NCI-H1105 treated with DMSO at 0.1 percent for 48 hours (cell line): ENCODE results near the gene FKBP1B.
"Not testable (repeated sequence)": the region's sequence is repeated elsewhere in the genome, so short reads cannot be mapped to it uniquely, and the experiment has no call there.

Experiments
- DNase-seq: peaks from one replicate; lab custom pipeline; 2025; lab: John Stamatoyannopoulos, UW

Gene FKBP1B

DNA sequence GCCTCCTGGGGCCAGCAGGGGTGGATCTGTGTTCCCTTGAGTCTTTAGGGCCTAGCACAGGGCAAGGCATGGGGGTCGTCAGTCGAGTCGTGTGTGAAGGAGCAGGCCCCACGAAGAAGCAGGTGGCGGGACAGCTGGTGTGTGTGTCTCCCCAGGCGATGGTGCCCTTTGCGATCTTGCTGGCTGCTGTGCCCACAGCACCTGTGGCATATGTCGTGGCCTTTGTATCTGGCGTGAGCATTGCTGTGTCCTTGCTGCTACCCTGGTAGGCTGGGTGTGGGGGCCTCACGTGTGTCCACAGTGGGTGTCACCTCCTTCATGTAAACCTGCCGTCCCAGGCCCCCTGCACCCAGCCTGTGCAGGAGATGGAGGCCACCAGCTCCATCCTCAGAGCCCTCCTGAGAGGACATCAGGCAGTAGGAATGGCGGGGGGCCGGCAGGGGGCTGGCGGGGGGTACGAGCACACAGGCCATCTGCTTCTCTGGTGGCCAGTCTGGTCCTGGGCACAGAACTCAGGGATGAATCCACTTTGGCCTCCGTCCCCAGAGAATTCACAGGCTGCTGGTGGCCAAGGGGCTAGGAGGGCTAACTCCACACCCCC is 26.5 kb upstream of the FKBP1B start:
- no peak for DNase-seq

DNA sequence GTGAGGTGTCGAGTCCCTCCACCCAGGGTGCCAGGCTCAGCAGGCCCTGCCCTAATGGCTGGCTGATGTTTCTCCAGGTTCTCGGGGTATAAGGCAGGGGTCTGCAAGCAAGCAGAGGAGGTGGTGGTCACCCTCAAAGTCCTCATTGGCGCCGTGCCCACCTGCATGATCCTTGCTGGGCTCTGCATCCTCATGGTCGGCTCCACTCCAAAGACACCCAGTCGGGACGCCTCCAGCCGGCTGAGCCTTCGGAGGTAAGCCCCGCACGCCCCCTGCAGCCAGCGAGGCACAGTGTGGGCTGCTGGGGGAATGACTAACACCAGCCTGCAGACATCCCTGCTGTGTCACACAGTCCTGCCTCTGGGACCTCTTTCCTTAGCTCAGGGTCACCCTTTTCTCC is 25.5 kb upstream of the FKBP1B start:
- DNase-seq, result no peak

DNA sequence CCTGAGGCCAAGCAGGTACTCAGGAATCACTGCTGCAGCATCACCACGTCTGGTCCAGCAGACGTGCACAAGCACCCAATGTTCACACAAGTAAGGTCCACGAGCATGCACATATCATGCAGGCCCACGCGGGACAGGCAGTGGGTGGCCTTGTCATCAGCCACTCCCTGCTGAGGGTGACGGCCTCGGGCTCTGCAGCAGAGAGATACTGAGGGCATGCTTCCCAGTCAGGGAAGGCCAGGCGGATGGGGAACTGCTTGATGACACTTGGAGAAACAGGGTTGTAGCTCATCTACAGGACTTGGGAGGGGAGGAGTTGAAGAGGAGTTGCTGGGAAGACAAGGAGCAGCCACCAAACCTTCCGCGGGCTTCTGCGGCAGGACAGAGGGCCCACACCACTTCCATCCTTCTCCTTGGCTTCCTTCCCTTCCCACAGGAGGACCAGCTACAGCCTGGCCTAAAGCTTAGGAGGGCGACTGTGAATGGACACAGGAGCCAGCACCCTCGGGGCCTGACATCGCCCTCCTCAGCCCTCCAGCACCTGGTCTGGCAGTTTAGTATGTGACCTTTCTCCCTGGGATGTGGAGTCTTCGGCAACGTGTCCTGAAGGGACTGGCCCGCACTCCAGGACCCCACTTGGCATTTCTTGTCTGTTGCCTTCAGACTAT is 24.4 kb upstream of the FKBP1B start:
- DNase-seq, result no peak

DNA sequence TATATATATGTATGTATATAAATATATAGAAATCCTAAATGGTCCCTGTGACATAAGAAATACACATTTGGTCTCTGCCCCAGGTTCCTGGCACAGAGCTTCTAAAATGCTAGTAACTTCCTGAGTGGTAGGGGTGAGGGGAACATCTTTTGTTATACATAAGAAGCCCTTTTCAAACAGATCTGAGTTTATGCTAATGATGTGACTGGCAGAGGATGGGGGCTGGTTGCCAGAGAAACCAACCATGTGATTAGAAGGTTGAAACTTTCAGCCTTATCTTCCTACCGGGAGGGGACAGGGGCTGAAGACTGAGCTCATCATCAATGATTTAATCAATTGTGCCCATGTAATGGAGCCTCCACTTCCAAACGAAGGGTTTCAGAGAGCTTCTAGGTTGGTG is 23.3 kb upstream of the FKBP1B start:
- DNase-seq, result no peak

DNA sequence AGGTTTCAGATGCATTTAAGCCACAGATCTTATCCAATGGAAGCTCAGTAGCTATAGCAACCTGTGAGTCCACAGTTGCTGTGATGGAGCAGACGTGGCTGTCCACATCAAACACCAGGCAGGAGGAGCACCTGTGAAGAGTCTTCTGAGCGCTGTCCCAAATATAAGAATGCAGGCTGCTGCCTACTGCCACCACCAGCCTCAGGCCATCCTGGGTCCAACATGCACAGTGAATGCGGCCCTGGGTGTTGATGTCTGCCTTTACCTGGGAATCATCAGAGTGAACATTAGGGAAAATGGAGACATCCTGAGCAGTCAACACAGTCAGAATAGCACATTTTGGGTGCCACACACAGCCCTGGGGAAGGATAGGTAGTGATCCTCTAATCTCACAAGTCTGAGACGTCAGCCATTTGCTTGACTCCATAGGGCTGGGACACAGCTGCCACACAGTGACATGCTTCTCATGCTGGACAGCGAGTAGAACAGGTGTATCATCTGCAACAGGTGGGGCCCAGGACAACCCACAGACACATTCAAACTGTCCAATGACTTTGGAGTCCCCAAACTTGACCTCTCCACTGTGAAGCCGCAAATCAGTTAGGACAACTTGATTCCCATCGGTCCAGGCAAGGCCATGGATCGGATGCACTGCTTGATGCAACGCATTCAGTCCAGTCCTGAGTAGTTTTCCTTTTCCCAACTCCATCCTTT is 10.6 kb upstream of the FKBP1B start:
- no peak for DNase-seq

DNA sequence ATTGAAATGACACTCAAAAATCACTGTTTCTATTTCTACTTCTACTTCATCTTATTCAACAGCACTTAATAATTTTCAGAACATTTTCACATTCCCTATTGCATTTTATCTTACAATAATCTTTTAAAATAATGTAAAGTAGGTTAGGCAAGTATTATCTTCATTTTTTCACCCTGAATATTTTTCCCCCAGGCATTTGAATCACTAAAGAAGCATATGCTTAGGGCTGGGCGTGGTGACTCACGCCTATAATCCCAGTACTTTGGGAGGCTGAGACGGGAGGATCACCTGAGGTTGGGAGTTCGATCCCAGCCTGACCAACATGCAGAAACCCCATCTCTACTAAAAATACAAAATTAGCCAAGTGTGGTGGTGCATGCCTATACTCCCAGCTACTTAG is 9.0 kb upstream of the FKBP1B start:
- no peak for DNase-seq

DNA sequence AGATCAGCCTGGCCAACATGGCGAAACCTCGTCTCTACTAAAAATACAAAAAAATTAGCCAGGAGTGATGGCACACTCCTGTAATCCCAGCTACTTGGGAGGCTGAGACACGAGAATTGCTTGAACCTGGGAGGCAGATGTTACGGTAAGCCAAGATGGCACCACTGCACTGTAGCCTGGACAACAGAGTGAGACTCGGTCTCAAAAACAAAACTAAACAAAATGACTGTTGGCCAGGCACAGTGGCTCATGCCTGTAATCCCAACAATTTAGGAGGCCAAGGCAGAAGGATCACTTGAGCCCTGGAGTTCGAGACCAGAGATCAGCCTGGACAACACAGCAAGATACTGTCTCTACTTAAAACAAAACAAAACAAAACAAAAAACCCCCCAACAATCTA is 6.4 kb upstream of the FKBP1B start:
- not testable (repeated sequence) for DNase-seq

DNA sequence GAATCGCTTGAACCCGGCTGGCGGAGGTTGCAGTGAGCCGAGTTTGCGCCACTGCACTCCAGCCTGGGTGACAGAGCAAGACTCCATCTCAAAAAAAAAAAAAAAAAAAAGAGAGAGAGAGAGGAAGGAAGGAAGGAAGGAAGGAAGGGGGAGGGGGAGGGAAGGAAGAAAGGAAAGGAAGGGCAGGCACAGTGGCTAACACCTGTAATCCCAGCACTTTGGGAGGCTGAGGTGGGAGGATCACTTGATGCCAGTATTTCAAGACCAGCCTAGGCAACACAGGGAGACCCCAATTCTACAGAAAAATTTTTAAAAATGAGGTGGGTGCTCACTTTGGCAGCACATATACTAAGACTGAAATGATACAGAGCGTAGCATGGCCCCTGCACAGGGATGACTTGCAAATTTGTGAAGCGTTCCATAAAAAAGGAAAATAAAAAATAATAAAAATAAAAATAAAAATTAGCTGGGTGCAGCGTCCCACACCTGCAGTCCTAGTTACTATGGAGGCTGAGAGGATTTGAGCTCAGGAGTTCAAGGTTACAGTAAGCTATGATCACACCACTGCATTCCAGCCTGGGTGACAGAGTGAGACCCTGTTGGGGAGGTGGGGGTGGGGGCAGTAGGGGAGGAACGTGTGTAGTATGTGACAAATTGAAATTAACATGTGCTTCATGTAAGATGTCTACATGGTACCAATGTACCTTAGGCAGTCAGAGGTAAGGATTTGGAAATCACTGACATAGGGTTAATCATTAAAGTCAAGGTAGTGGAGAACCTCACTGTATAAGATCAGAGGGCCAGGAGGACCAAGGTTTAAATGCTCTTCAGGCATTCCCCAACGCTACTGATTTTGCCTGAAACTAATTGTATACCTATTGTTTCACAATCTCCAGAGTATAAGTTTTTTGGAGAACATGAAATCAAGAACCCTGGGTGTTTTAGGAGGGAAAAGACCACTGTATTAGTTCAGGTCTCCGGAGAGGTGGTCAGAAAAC is 3.7 kb upstream of the FKBP1B start:
- no peak for DNase-seq

DNA sequence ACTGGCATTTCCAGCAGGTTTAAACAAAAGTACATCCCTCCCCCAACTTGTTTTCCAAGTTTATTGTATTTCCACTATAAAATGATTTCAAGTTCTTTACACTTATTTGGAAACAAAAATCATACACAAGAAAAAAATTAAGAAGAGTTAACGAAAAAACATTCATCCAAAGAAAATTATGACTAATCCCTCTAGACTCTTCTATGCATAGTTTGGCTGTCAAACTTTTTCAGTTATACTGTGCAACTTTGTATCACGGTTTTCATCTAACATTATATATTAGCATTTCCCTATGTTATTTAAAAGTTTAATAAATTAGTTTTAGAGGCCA is 3.0 kb upstream of the FKBP1B start:
- no peak for DNase-seq

DNA sequence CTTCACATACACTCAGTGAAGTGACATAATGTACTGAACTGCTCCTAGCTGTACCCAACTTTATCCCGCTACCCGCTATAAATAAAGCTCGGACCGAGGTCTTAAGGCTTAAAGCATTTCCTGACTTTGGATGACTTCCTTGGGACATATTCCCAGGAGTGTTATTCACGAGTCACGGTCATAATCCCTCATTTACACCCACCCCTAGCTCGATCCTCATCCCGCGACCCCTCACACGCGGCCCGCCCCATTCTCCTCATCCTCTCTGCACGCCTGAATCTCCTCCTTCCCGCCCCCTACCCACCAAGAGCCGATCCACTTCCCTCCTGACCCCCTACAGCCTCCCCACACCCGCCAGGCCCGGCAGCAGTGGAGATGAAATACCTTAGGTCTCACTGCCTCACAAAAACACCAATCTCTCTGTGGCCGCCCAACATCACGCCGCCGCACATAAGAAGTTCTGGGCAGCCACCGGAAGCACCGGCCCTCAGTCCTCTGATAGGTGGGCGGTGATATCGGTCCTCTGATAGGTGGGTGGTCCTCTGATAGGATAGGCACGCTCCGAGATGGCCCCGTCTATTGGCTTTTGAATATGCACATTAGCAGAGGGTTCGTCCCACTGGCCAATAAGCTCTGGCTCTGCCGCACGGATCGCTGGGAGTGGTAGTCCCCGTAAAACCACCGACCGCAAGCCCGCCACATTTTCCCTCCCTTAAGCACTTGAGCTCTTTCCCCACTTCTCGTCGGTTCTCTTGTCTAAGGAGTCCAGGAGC is 2.4 kb upstream of the FKBP1B start, which contains the start of gene WDCP:
Gene WDCP (minus strand): TSS at position 462 of the 773 bp plus-strand sequence. CDS start 7,897 bp downstream, outside the sequence.
- DNase-seq, result peak; percentile 99

DNA sequence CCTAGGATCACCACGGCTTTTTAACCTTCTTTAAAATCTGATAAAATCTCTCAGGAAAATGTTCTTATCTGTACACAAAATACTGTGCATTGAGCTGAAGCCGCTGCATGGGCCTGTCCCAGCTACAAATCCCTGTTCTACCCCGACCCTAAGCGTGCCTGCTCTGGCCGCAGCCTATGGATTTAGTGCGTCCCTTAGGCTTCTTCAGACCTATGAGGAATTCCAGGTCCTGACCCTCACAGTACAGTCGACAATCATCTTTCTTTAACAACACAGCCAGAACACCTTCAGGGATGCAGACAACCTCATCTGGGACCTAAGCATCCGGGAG is 1.9 kb upstream of the FKBP1B start:
- no peak for DNase-seq

DNA sequence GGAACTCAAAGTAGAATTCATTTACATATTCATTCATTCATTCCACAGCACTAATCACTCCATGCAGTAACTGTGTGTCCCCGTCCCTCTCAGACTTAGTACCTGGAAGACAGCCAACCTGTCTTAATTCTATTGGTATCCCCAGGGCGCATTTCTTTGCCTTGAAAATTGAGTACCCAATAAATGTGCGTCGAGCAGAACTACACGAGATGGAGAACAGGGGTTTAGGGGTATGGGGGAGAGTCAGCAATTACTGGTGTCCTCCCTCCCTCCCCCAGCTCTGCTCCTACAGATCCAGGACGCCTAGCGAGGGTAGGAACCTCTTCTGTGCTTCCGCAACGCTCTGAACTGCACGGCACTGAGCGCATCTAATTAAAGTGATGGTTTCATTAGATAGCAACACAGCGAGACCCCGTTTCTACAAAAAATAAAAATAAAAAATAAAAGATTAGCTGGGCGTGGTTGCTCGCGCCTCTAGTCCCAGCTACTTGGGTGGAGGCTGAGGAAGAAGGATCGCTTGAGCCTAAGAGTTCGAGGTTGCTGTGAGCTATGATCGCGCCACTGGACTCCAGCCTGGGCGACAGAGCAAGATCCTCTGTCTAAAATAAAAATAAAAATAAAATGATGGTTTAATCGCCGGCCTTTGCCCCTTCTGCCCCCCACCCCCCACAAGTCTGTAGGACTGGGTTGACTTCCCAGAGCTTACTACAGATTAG is 614 bp upstream of the FKBP1B start:
- peak; percentile 52 for DNase-seq

DNA sequence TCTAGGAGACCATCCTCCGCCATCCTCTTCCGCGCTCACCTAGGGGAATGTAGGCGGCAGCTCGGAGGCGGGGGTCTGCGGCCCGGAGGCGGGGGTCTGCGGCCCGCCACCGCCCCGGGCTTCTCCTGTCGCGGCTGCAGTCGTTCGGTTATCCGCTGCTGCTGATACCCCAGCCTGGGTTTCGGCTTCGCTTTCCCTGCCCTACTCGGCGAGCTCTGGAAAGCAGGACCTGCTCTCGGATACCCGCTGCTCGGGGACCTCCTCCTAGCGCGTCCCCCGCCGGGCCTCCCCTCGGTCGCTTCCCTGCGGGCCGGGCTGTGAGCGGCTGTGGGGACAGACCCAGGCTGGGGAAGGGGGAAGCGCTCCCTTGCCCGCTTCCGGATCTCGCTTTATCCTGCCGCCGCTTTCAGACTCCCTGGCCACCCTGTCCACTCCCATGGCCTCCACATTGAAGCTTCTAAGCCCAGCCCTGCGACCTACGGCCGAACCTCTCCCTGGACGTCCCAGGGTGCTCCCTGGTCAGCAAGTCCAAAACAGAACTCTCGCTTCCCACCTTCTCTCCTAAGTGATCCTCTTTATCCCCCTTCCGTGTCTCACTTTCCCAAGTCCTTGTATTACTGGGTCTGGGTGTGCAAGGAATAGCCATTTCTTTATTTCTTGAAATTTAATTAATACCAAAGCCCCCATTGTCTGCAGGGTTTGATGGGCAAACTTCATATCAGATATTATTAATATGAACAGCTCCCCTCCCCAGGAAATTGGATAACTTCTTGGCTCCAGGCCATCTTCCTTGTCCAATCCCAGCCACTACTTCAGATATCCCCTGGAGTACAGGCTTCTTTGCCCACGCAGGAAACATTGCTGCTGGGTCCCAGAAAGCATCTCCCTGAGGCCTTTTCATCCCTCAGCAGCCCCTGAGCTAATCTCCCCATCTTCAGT is 769 bp downstream of the FKBP1B start:
- no peak for DNase-seq

DNA sequence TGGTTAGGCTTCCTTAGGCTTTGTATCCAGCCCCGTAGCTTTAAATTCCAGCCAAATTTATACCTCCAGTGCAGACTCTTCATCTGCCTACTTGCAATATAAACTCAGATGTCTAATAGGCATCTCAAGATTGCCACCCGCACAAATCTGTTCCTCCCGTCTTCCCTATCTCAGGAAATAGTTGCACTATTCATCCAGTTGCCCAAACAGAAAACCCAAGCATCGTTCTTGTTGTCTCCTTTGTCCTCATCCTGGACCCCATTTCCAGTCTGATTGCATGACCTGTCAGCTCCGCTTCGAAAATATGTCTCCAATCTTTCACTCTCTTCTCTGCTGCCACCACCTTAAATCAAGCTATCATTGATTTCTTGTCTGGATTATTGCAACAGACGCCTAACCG is 2.3 kb downstream of the FKBP1B start:
- no peak for DNase-seq

DNA sequence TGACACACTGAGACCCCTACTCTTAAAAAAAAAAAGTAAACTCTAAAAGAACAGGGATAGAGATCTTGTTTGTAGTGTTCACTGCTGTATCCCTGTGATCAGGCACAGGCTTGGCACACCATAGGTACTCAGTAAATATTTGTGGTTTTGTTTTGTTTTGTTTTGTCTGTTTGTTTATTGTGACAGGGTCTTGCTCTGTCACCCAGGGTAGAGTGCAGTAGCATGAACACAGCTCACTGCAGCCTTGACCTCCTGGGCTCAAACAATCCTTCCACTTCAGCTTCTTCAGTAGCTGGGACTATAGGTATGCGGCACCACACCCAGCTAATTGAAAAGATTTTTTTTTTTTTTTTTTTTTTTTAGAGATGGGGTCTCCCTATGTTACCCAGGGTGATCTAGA is 3.4 kb downstream of the FKBP1B start:
- no peak for DNase-seq

DNA sequence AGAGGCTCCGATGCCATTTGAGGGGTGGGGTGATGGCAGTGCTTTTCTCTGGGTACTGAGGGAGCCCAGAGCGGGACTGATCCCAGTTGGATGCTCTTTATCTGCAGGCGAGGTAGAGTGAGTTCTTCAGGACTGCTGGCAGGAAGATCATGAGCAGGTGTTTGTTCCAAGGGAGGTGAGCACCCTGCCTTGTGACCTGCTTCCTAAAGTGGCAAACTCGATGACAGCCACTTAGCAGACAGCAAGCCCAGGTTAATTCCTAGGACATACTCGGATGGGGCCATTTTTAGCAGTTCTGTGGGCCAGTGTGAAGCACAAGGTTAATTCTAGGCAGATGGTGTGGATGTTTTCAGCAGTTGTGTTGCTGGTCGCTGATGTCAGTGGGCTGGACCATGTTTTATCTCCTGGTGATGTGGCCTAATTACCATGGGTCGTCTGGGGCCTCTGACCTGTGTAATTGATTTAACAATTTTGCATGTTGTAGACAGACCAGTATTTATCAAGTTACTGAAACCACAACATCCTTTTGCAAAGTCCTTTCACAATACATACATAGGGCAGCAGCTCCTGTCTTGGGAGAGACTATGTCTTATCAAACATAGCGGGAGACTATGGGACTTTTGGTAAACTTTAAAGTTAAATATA is 4.9 kb downstream of the FKBP1B start:
- DNase-seq, result no peak

DNA sequence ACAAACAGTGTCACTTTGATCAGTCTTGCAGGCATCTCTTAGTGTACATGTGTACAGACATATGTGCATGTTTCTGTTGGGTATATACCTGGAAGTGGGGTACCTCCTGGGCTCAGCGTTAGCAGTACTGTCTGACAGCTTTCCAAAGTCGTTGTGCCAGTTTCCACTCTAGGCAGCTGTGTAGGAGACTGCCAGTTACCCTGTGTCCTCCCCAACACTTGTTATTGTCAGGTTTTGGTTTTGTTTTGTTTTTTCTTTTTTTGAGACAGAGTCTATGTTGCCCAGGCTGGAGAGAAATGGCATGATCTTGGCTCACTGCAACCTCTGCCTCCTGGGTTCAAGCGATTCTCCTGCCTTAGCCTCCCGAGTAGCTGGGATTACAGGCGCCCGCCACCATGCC is 6.2 kb downstream of the FKBP1B start:
- no peak for DNase-seq

DNA sequence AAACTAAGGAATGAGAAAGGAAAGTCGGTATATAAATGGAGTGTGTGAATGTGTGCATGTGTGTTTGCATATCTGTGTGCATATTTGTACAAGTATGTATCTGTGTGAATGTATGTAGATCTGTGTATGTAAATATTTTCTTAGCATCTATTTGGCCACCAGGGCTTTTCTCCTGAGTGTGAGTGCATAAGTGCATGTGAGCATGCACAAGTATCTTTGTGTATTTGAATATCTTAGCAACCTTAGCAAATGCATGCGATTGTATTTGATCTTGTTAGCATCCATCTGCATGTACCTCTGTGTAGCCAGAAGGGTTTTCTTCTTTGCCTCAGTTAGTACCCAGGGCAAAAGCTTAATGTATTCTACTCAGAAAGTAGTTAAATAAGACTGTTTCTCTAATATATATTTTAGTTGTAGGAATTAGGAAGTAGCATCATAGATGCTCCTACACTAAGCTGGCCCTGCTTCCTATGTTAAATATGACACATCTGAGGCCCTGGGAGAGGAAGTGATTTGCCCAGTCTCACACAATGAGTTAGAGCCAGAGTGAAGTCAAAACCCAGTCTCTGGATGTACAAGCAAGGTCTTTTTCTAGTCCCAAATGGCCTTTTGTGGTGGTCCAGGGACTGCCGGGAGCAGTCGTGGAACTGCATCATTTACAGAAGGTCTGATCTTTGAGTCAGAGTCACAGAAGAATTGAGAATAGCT is 9.2 kb downstream of the FKBP1B start:
- DNase-seq, result no peak

DNA sequence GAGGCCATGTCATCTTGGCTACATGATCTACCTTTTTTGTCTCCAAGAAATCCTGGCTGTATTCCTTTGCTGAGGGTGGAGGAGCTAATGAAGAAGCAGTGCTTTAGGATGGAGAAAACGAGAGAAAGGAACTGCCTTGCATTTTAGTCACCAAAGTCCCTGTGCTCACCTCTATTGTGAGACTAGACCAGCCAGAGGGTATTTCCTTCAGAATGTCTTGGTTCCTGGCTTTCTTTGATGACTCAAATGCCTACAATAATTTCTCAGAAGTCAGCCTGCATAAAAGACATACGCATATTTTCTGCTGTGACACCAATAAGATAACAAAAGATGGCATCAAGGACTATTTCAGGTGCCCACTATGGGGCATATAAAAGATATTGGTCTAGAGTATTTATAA is 15.8 kb downstream of the FKBP1B start:
- no peak for DNase-seq
